ENCODE data around the gene CAVIN2. TPM values are rescaled to one million over a fixed set of nuclear protein-coding genes. Genes with fewer than 3 reads are reported as not detected.
A peak's percentile ranks its signal among the peaks of the same experiment; 100 is the strongest.

Gene CAVIN2
- total RNA-seq, 1 donor from 2014 or later, result 119 TPM

DNA sequence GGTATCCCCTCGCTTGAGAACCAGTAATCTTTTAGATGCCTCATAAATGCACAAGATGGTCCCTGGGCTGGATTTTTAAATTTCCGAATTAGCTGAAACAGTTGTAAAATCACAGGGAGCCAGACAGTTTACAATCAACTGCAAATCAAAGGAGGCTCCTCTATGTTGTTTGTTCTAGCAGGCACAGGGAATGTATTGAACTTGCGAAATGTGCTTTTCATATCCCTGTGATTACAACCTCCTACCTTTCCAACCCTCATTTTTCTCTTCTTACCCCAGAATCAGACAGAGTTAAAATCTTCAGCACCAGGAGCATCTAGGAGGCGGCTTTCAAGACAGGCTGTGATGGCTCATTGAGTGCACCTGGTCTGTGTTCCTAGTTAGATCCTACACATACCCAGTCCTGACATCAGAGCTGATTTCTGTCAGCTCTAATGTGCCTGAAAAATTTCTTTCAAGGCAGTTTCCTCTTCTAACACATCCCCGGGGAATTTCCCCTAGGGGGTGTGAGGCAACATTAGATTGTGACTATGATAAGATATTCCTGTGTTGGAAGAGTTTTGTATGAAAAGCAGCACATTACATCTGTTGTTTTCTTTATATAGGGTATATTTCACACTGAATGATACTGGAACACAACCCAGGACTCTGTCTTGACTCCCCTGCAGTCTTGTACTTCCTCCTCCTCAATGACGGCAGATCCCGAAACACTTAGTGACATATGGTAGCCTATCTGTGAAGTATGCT, 17.9 kb upstream of the CAVIN2 start:
- no peak for DNase-seq (ENCODE audit: low read depth, low spot score)

DNA sequence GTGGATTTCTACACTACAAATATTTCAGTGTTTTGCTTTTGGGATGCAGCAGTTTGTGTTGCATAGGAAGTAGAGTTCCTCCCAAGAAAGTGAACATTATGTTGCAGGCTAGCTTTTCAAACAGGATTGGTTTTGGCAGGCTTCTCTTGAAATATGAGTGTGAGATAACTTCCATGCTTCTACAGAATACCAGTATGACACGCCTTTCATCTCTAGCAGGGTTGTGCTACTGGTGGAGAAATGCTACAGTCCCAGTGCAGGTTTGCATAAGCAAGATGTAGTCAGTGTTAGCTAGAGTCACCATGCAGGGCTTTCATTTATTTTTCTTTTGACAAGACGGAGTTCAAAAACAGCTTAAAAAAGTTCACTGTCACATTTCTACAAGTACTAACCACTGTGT, 17.1 kb upstream of the CAVIN2 start:
- no peak for DNase-seq (ENCODE audit: low read depth, low spot score)

DNA sequence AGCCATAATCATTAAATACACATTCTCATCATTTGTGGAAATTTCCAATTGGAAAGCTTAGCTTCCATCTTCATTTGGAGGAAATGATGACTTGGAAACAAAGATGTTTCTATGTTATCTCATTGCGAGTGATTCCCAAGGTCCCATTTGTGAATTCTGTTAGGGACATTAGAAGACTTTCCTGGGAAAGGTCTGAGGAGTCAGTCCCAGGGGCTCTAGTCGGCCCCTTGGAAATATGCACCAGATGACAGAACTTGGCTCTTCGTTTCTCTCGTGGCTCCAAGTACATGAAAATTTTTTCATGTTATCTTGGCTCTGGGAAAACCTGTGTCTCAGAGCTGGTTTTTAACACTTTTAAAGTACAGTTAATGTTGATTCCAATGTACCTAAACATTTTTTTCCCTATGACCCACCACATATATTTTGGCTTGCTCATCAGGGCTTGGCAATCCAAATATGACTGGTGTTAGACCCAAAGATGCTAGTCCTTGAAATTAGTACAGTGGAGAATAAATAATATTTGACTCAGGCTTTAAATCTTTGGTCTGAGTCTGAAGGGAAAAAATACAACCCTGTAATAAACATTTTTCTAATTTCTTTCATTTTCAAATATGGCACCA, 15.4 kb upstream of the CAVIN2 start:
- DNase-seq (ENCODE audit: low read depth, low spot score), result no peak

DNA sequence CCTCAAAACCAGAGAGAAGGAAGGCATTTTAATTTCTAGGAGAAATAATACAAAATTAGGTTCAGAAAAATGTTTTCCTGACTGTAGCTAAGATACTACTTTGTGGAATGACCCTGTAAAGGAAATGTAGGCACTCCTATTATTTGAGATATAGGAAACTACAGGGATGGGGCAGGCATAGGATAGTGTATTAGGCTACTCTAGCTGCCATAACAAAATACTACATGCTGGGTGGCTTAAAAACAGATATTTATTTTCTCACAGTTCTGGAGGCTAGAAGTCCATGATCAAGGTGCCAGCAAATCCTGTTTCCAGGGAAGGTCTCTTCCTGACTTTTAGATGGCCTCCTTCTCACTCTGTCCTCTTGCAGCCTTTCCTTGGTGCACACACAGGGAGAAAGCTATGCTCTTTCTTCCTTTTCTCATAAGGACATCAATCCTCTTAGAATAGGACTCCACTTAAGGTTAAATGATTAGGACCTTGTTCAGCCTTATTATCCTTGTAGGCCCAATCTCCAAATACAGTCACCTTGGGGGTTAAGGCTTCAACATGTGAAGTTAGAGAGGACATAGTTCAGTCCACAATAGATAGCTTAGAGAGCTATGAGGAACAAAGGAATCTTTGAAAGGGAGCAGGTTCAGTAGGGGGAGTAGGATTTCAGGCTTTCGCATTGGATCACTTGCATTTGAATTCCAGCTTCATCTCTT, 14.0 kb upstream of the CAVIN2 start:
- DNase-seq (ENCODE audit: low read depth, low spot score), result no peak

DNA sequence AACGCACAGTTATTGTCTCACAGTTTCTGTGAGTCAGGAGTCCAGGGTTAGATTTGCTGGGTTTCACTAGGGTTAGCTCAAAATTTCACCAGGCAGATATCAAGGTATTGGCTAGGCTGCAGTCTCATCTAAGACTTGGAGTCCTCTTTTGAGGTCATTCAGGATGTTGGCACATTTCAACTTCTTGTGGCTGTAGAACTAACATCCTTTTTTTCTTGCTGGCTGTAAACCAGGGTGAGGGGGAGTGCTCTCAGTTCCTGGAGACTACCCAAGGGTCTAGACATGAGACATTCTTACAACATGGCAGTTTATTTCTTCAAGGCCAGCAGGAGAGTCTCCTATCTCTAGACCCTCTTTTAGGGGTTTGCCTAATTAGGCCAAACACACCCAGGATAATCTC, 12.8 kb upstream of the CAVIN2 start:
- no peak for DNase-seq (ENCODE audit: low read depth, low spot score)

GRCh38 chr2:191857886-191858285, 11.0 kb upstream of the CAVIN2 start:
- DNase-seq (ENCODE audit: low read depth, low spot score), result no peak

- DNase-seq (ENCODE audit: low read depth, low spot score), result peak; percentile 94
Observed at GRCh38 chr2:191857259-191857805, 10.4 kb upstream of the CAVIN2 start.

DNA sequence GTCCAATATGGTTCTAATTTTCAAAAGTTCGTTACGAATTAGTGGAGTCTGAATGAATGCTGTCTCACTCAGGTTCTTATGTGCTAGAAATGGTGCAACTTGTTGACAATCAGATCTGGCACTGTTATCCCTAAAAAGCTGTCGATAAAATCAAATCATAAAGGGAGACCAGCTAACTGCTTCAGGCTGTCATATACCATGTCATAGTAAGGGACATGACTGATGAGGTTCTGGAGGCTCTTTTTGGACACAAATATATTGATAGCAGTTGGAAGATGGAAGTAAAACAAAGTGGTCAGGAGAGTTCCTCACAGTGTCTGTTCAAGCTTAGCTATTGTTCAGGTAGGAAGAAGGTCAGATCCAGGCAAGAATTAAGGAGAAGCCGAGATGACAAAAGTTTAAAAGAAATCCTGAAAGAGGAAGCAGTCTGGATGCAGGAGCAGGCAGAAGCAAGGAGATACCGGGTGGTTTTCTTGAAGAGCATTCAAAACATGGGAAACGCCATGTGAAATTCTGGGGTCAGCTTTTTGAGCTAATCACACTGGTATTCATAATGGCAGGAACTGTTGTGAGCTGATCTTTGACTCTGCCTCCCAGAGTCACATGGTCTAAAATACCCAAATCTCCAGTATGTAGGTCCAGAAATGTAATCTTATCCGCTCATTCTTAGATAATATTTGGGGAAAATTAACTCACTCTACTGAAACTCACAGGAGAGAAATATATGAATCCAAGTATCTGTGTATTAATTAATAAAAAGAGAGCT, 9.4 kb upstream of the CAVIN2 start:
- peak; percentile 88 for DNase-seq (ENCODE audit: low read depth, low spot score)

- no peak for DNase-seq (ENCODE audit: low read depth, low spot score)
Observed at GRCh38 chr2:191855382-191855781, 8.5 kb upstream of the CAVIN2 start.

GRCh38 chr2:191854382-191855372, 7.8 kb upstream of the CAVIN2 start:
- DNase-seq (ENCODE audit: low read depth, low spot score), result no peak

GRCh38 chr2:191853843-191854242, 7.0 kb upstream of the CAVIN2 start:
- DNase-seq (ENCODE audit: low read depth, low spot score), result no peak

DNA sequence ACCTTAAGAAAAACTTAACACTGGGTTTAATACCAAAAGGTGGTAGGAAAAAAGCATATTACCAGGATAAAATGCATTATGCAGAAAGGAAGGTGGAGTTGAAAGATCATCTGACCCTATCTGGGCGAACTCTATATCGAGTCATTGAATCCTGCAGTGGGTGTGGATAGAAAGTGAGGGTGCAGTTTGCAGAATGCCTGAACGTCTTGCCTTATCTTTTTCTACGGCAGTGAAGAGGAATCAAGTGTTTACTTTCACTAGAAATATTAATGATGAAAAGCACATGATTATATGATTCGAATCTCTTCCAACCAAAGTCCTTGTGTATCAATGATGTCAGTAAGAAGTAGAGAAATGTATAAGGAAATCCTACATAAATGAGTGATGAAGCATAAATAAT, 4.3 kb upstream of the CAVIN2 start:
- DNase-seq (ENCODE audit: low read depth, low spot score), result no peak

DNA sequence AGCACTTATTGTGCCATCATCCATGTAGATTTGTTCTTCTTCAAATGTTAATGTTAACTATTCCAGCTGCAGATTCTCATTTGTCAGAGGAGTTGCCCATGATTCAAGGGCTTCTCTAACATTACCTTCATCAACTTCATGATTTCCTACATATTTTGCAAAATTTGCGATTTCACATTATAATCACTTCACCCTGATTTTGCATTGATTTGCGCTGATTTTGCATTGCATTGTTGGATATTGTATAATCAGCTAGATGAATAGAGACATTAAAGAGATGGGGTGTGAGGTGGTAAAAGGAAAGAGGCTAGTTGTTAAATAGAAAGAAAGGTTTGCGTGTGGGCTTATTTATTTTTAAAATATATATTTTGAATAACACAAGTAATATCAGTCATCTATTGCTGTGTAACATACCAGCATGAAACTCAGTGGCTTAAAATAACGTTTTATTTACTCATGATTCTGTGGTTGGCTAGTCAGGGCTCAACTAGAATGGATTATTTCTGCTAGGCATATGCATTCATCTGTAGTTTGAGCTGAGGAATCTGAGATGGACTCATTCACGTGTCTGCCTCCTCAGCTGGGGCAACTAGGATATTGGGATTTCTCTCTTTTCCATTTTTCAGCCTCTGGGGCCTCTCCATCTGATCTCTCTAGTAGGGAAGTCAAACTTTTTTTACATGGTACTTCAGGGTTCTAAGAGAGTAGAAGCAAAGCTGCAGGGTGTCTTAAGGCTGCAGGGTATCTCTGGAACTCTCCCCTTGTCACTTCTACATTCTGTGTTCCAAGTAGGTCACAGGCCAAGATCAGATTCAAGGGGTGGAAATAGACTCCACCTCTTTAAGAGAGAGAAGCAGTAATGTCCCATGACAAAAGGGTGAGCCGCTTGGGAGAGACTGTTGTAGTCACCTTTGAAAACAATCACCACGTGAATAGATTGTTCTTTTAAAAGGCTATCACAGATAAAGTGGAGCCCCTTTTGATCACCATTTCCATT, 2.2 kb upstream of the CAVIN2 start:
- no peak for DNase-seq (ENCODE audit: low read depth, low spot score)

DNA sequence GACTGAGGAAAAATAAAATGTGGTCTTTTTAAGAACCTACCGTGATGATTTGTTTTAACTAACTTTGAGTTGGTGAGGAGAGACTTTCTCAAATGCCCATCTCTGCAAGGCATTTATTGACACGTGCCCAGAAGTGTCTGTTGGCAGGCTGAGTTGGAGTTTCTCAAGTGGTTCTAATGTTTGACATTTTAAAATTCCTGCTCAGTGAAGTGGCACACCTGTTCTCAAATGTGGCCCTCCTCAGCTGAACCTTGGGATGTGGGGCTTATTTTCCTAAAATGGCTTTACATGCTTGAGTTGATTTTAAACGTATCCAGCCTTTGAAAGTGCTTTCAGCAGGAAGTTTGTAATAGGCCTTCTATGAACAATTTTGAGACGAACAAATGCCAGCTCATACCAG, 876 bp upstream of the CAVIN2 start:
- DNase-seq (ENCODE audit: low read depth, low spot score), result no peak

- no peak for DNase-seq (ENCODE audit: low read depth, low spot score)
Observed at GRCh38 chr2:191845876-191846514, 893 bp downstream of the CAVIN2 start.

GRCh38 chr2:191845248-191845715, 1.6 kb downstream of the CAVIN2 start:
- DNase-seq (ENCODE audit: low read depth, low spot score), result no peak

DNA sequence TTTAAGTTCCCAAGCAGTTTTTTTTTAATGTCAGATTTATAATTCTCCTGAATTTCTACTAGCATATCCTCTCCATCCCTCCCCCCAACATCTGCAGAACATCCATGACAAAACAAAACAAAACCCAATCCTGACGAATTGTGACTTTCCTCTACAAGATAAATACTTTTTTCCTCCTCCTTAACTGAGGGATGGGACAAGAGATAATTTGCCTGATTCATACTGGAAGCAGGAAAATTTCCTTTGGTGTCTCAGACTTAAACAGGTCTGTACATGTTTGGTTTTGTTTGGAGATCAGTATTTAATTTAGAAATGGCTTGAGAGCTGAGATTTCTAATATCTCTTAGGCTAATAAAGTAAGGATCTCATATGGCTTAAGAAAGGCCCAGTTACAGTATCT, 2.2 kb downstream of the CAVIN2 start:
- DNase-seq (ENCODE audit: low read depth, low spot score), result no peak

GRCh38 chr2:191840921-191841320, 6.0 kb downstream of the CAVIN2 start:
- no peak for DNase-seq (ENCODE audit: low read depth, low spot score)
